Activated CD8-positive, alpha-beta T cell treated with anti-CD3 and anti-CD28 coated beads for 36 hours (primary cell): ENCODE measurements around the gene PLEKHM3. TPM values are rescaled to one million over a fixed set of nuclear protein-coding genes. Genes with fewer than 3 reads are reported as not detected.
A peak's percentile ranks its signal among the peaks of the same experiment; 100 is the strongest.

ENCODE experiments used
- ATAC-seq: fragments of 200-7000 bp; cut with Tn5 transposase; one replicate; pipeline ENCODE4 v1.10.0; 2021; ENCODE audit warnings: mild to moderate bottlenecking, moderate library complexity
- CTCF ChIA-PET: fragments of 350-600 bp; sonication (Branson Sonifier 250); formaldehyde crosslinking; loops from one replicate; lab custom pipeline; 2021; ENCODE audit warnings: antibody characterized with exemption; lab: Charles Lee
- POLR2A ChIA-PET: fragments of 350-600 bp; sonication (Branson Sonifier 250); formaldehyde crosslinking; loops from one replicate; lab custom pipeline; 2021; ENCODE audit warnings: antibody characterized with exemption; lab: Charles Lee
- DNase-seq: peaks from one replicate; pipeline ENCODE4 v3.0.0-alpha.2; 2020
- H3K27ac Mint-ChIP-seq: one replicate; pipeline ENCODE4 v1.8.0; 2021; ENCODE audit warnings: mild to moderate bottlenecking, mixed read lengths
- H3K27me3 Mint-ChIP-seq: one replicate; pipeline ENCODE4 v1.8.0; 2021; ENCODE audit warnings: mixed read lengths
- H3K36me3 Mint-ChIP-seq: one replicate; pipeline ENCODE4 v1.8.0; 2021; ENCODE audit warnings: low read depth, mixed read lengths
- H3K4me1 Mint-ChIP-seq: one replicate; pipeline ENCODE4 v1.8.0; 2021; ENCODE audit warnings: low read depth, mixed read lengths
- H3K4me3 Mint-ChIP-seq: one replicate; pipeline ENCODE4 v1.8.0; 2021; ENCODE audit warnings: mild to moderate bottlenecking, moderate library complexity, mixed read lengths
- H3K9me3 Mint-ChIP-seq: one replicate; pipeline ENCODE4 v1.8.0; 2021; ENCODE audit warnings: mixed read lengths
- CTCF ChIP-seq: fragments of 200-600 bp; IDR thresholded peaks from one replicate; pipeline ENCODE4 v1.8.0; 2022; ENCODE audit warnings: antibody characterized with exemption, mild to moderate bottlenecking
- intact Hi-C: fragments of 100-400 bp; cut with micrococcal nuclease; formaldehyde crosslinking; loops from one replicate; pipeline ENCODE4 v1.10.0; 2022
- total RNA-seq, 2 experiments: library from RNA; stranded (reverse); gene quantifications; one replicate each; pipeline ENCODE4 v1.2.3, GENCODE V29; 2021

PLEKHM3 gene
- total RNA-seq, 2 experiments from 2014 or later = 4.5 to 4.7 TPM

GRCh38 chr2:208017721-208018120, 7.6 kb downstream of the PLEKHM3 start:
- Mint-ChIP-seq H3K36me3 (peaks cover 6% of the 10 kb centered on the region), H3K4me3 (peak overlapping the region; percentile 45), H3K9me3 (no peaks in the 10 kb centered on the region), H3K27ac (peak overlapping the region; percentile 79), H3K4me1 (peaks cover 42% of the 10 kb centered on the region), H3K27me3 (no peaks in the 10 kb centered on the region)
- POLR2A ChIA-PET = interaction anchor here (0.7 to 1.1 kb wide), 2 partner anchors 8 to 46 kb away, joined by 3 to 5 read pairs; partner anchors contain the start of gene PLEKHM3
- CTCF ChIA-PET = interaction anchor here (1.1 to 4.7 kb wide), 2 partner anchors 17 to 23 kb away, joined by 3 to 22 read pairs; no protein-coding TSS in a partner anchor
- ATAC-seq (peak; percentile 65), DNase-seq (peak; percentile 26)
- no peak for TF ChIP-seq CTCF
- intact Hi-C loops = no loop called here

- CTCF ChIA-PET = interaction anchor here (1.2 to 4.7 kb wide), 2 partner anchors 25 to 269 kb away, joined by 4 to 22 read pairs; no protein-coding TSS in a partner anchor
- H3K36me3 Mint-ChIP-seq = peaks cover 6% of the 10 kb centered on the region
Observed at GRCh38 chr2:208015475-208015874, 9.9 kb downstream of the PLEKHM3 start.

GRCh38 chr2:208013285-208014178, 11.8 kb downstream of the PLEKHM3 start:
- no peak overlapping the region for H3K4me3 Mint-ChIP-seq
- intact Hi-C loops = no loop called here
- DNase-seq (peak; percentile 42), ATAC-seq (peak; percentile 89)
- POLR2A ChIA-PET = interaction anchor here (1.4 kb wide), 1 partner anchor 14 kb away, joined by 3 read pairs; no protein-coding TSS in a partner anchor
- H3K27me3 Mint-ChIP-seq = no peaks in the 10 kb centered on the region
- H3K36me3 Mint-ChIP-seq = peaks cover 2% of the 10 kb centered on the region
- peaks cover 34% of the 10 kb centered on the region for H3K4me1 Mint-ChIP-seq
- peak overlapping the region; percentile 86 for H3K27ac Mint-ChIP-seq
- no peaks in the 10 kb centered on the region for H3K9me3 Mint-ChIP-seq
- TF ChIP-seq CTCF = no peak
- CTCF ChIA-PET = interaction anchor here (4.7 kb wide), 1 partner anchor 27 kb away, joined by 22 read pairs; no protein-coding TSS in a partner anchor

More at GRCh38 chr2:208015475-208015874, 9.9 kb downstream of the PLEKHM3 start:
- Mint-ChIP-seq H3K27ac (no peak overlapping the region), H3K9me3 (no peaks in the 10 kb centered on the region), H3K27me3 (no peaks in the 10 kb centered on the region), H3K4me3 (no peak overlapping the region), H3K4me1 (peaks cover 38% of the 10 kb centered on the region)
- ATAC-seq (no peak), DNase-seq (no peak)
- intact Hi-C loops = no loop called here
- POLR2A ChIA-PET = no interaction called here
- TF ChIP-seq CTCF = no peak

- ATAC-seq (no peak), DNase-seq (no peak)
- POLR2A ChIA-PET = no interaction called here
- Mint-ChIP-seq H3K36me3 (peaks cover under 1% of the 10 kb centered on the region), H3K4me3 (no peak overlapping the region), H3K27me3 (no peaks in the 10 kb centered on the region), H3K27ac (no peak overlapping the region), H3K4me1 (peaks cover 25% of the 10 kb centered on the region), H3K9me3 (no peaks in the 10 kb centered on the region)
- intact Hi-C loops = no loop called here
- CTCF ChIA-PET = no interaction called here
- TF ChIP-seq CTCF = no peak
Observed at GRCh38 chr2:208012449-208012848, 12.9 kb downstream of the PLEKHM3 start.

GRCh38 chr2:208010506-208010905, 14.8 kb downstream of the PLEKHM3 start:
- intact Hi-C loops = no loop called here
- Mint-ChIP-seq H3K36me3 (no peaks in the 10 kb centered on the region), H3K9me3 (no peaks in the 10 kb centered on the region), H3K27me3 (no peaks in the 10 kb centered on the region), H3K27ac (no peak overlapping the region), H3K4me3 (no peak overlapping the region), H3K4me1 (peaks cover 21% of the 10 kb centered on the region)
- POLR2A ChIA-PET = no interaction called here
- DNase-seq (no peak), ATAC-seq (no peak)
- CTCF ChIA-PET = interaction anchor here (1.1 kb wide), 1 partner anchor 30 kb away, joined by 3 read pairs; no protein-coding TSS in a partner anchor
- TF ChIP-seq CTCF = no peak
